ENCODE data around the gene IGSF10. TPM values are rescaled to one million over a fixed set of nuclear protein-coding genes. Genes with fewer than 3 reads are reported as not detected.

IGSF10 gene
- total RNA-seq, 1 donor from 2014 or later, result 3.1 TPM

DNA sequence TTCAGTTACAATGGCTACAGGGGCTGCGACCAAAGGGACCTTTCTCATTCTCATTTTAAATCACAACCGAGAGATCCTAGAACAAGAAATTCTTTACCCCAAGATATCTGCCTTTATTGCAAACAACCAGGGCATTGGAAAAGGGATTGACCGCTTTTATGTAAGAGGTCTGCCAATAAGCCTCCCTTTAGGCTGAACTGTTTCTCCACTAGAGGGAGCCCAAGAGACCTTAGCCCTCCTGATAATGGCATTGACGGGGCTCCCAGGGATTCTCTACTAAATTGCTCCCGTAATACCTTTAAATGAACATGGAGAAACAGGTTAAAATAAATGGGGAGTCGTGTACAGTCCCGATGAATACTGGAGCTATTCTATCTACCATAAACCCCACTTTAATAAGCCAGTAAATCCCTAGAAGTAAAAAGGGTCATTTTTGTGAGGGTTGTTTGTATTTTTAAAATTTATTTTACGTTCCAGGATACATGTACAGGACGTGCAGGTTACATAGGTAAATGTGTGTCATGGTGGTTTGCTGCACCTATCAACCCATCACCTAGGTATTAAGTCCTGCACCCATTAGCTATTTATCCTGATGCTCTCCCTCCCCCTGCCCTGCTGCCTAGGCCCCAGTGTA lies 7.5 kb upstream of the IGSF10 start:
- TF ChIP-seq, protein P1, sequence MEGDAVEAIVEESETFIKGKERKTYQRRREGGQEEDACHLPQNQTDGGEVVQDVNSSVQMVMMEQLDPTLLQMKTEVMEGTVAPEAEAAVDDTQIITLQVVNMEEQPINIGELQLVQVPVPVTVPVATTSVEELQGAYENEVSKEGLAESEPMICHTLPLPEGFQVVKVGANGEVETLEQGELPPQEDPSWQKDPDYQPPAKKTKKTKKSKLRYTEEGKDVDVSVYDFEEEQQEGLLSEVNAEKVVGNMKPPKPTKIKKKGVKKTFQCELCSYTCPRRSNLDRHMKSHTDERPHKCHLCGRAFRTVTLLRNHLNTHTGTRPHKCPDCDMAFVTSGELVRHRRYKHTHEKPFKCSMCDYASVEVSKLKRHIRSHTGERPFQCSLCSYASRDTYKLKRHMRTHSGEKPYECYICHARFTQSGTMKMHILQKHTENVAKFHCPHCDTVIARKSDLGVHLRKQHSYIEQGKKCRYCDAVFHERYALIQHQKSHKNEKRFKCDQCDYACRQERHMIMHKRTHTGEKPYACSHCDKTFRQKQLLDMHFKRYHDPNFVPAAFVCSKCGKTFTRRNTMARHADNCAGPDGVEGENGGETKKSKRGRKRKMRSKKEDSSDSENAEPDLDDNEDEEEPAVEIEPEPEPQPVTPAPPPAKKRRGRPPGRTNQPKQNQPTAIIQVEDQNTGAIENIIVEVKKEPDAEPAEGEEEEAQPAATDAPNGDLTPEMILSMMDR (IDR thresholded peaks at IDR 0.05; ENCODE audit: borderline replicate concordance), result peak; percentile 89
- no peak for DNase-seq
- Histone ChIP-seq H3K27ac (replicated peaks) (no peak overlapping the region), H3K36me3 (no peaks in the 10 kb centered on the region), H3K4me3 (no peak overlapping the region), H3K4me1 (no peaks in the 10 kb centered on the region), H3K27me3 (ENCODE audit: low read depth) (peaks cover 8% of the 10 kb centered on the region), H3K9me3 (replicated peaks) (no peaks in the 10 kb centered on the region)
- intact Hi-C loops (cut with micrococcal nuclease), result loop anchor here (10.0 kb wide), 1 partner anchor 366 kb away; no protein-coding TSS in a partner anchor

DNA sequence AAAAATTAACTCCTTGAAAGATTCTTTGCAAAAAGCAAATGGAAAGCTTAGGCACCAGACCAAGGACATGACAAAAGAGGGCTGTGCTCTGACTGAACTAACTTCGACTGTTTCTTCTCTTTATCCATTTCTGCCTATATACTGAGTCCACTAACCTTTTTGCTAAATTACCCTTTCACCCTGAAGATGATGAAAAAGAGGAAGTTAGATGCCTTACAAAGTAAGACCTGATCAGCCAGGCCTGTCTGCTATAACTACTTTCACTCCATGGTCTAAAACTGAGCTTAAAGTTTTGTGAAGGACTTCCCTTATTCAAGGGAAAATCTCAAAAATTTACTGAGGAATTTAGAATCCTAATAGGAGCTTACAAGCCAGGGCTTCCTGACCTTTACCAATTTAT lies 6.2 kb upstream of the IGSF10 start:
- TF ChIP-seq, protein P1 (IDR thresholded peaks at IDR 0.05; ENCODE audit: borderline replicate concordance), result no peak
- H3K27ac ChIP-seq (replicated peaks), result no peak overlapping the region
- H3K4me1 ChIP-seq, result no peaks in the 10 kb centered on the region
- H3K36me3 ChIP-seq, result no peaks in the 10 kb centered on the region
- intact Hi-C loops (cut with micrococcal nuclease), result loop anchor here (10.0 kb wide), 1 partner anchor 368 kb away; no protein-coding TSS in a partner anchor
- H3K27me3 ChIP-seq (ENCODE audit: low read depth), result peaks cover 22% of the 10 kb centered on the region
- H3K4me3 ChIP-seq, result no peak overlapping the region
- DNase-seq, result no peak
- no peaks in the 10 kb centered on the region for H3K9me3 ChIP-seq (replicated peaks)

DNA sequence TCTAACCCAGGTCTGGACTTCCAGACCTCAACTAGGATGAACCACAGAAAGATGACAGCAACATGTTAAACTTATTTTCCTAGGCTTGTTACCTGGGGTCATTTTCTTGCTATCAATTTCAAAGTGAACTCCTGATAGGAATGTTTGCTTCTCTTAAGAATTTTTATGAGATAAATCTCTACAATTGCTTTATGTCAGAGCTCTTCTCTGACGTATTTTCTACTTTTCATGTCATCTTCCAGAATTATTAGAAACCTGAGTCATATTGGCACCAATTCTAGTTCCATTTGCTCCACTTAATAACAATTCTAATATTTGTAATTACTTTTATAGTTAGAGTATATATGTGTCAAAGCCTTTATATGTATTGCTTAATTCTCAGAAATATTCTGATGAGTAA lies 2.1 kb upstream of the IGSF10 start:
- TF ChIP-seq, protein P1 (IDR thresholded peaks at IDR 0.05; ENCODE audit: borderline replicate concordance), result no peak
- Histone ChIP-seq H3K27me3 (ENCODE audit: low read depth) (peaks cover 51% of the 10 kb centered on the region), H3K36me3 (no peaks in the 10 kb centered on the region), H3K4me1 (peaks cover 9% of the 10 kb centered on the region), H3K4me3 (no peak overlapping the region), H3K27ac (replicated peaks) (no peak overlapping the region), H3K9me3 (replicated peaks) (no peaks in the 10 kb centered on the region)
- DNase-seq, result no peak
- intact Hi-C loops (cut with micrococcal nuclease), result loop anchor here (10.0 kb wide), 1 partner anchor 372 kb away; no protein-coding TSS in a partner anchor

DNA sequence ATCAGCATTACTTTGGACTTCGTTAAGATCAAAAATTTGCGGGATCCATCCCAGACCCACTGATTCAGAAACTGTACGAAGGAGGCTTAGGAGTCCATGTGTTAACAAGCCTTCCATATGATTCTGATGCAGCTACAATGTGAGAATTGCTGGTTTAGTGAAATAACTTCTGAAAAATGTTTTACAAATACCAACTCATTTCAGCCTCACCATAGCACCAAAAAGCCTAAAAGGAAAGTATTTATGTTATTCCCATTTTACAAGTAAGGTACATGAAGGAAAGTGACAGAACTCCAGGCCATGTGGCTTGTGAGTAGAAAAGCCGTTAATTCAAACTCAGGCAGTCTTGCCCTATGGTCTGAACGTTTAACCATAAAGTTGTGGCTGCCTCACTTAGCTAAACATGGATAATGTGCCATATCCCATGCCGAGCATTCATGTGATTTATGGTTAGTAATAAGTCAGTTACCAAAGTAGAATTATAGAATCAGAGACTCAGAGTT lies 1.5 kb upstream of the IGSF10 start:
- intact Hi-C loops (cut with micrococcal nuclease), result loop anchor here (10.0 kb wide), 1 partner anchor 372 kb away; no protein-coding TSS in a partner anchor
- no peak for DNase-seq
- no peak overlapping the region for H3K4me3 ChIP-seq

DNA sequence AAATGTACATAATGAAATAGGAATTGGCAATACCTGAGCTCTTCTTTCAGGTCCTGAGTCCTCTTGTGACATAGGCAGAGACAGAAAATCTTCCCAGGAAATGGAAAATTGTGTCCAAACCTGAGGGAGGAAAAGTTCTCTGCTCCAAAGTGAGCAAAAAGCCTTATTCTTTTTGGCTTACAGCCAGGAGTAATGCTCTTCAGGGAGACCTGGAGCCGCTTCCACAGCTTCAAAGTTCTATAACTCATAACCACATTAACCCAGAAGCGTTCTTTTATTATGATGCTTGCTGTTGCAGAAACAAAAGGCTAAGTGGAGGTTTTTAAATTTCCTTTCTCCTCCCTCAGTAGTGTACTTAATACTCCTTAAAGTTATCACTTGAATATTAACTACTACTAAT lies 633 bp downstream of the IGSF10 start:
- H3K4me1 ChIP-seq, result peaks cover 9% of the 10 kb centered on the region
- DNase-seq, result no peak
- H3K4me3 ChIP-seq, result peak overlapping the region; percentile 64
- H3K27ac ChIP-seq (replicated peaks), result no peak overlapping the region
- H3K36me3 ChIP-seq, result no peaks in the 10 kb centered on the region
- peaks cover 50% of the 10 kb centered on the region for H3K27me3 ChIP-seq (ENCODE audit: low read depth)
- TF ChIP-seq, protein P1 (IDR thresholded peaks at IDR 0.05; ENCODE audit: borderline replicate concordance), result no peak
- intact Hi-C loops (cut with micrococcal nuclease), result loop anchor here (10.0 kb wide), 1 partner anchor 375 kb away; no protein-coding TSS in a partner anchor
- no peaks in the 10 kb centered on the region for H3K9me3 ChIP-seq (replicated peaks)

More for the DNA sequence above, 1.5 kb upstream of the IGSF10 start:
- H3K27me3 ChIP-seq (ENCODE audit: low read depth), result peaks cover 51% of the 10 kb centered on the region
- H3K4me1 ChIP-seq, result peaks cover 9% of the 10 kb centered on the region
- TF ChIP-seq, protein P1 (IDR thresholded peaks at IDR 0.05; ENCODE audit: borderline replicate concordance), result no peak
- no peaks in the 10 kb centered on the region for H3K36me3 ChIP-seq
- H3K27ac ChIP-seq (replicated peaks), result no peak overlapping the region
- H3K9me3 ChIP-seq (replicated peaks), result no peaks in the 10 kb centered on the region

All from left ventricle myocardium inferior (tissue), 1 donor.